Endothelial cell of umbilical vein (primary cell): ENCODE data around the gene MED27. TPM values are rescaled to one million over a fixed set of nuclear protein-coding genes. Genes with fewer than 3 reads are reported as not detected.

Experiments used
- BruUV-seq: library from RNA; stranded (reverse); fragments of 400-500 nt; replicated peaks from 2 replicates; lab custom pipeline; 2021; lab: Mats Ljungman, UMichigan
- CTCF ChIA-PET: fragments of 300-600, 350-600 bp; sonication (Branson Sonifier 250); formaldehyde crosslinking; loops from one replicate; lab custom pipeline; 2021; ENCODE audit warnings: antibody characterized with exemption, inconsistent platforms; lab: Charles Lee
- POLR2A ChIA-PET: fragments of 300-600, 350-600 bp; sonication (Branson Sonifier 250); formaldehyde crosslinking; loops from one replicate; lab custom pipeline; 2021; ENCODE audit warnings: antibody characterized with exemption, inconsistent platforms; lab: Charles Lee
- DNase-seq: peaks from one replicate; pipeline ENCODE4 v3.0.0-alpha.2; 2011; ENCODE audit warnings: low read depth, low spot score
- FAIRE-seq: peaks from 2 replicates; lab custom pipeline; 2011; peaks lifted over from hg19 to GRCh38; lab: Jason Lieb, UNC
- H2AFZ ChIP-seq: 2 replicates; pipeline ENCODE4 v1.6.0; 2012; ENCODE audit warnings: low read depth, low read length, control low read depth, inconsistent platforms
- H3K27ac ChIP-seq: 2 replicates; pipeline ENCODE4 v1.5.1; 2011; ENCODE audit warnings: low read depth, mild to moderate bottlenecking, control low read depth, low read length, moderate library complexity; ENCODE audit not compliant: insufficient read depth
- H3K27me3 ChIP-seq, 2 experiments: 2 replicates each; pipeline versions ENCODE4 v1.6.0 to v1.6.1; 2011; ENCODE audit warnings: low read length in 2 of 2, mixed read lengths in 1 of 2; ENCODE audit not compliant: control insufficient read depth in 2 of 2, insufficient read depth in 2 of 2
- H3K36me3 ChIP-seq, 2 experiments: 2 replicates in 1 of 2; 3 replicates in 1 of 2; pipeline ENCODE4 v1.5.1; 2011; ENCODE audit warnings: low read length in 2 of 2, mild to moderate bottlenecking in 1 of 2, moderate library complexity in 1 of 2; ENCODE audit not compliant: control insufficient read depth in 2 of 2, insufficient read depth in 2 of 2; ENCODE audit errors: extremely low read depth in 1 of 2
- H3K4me1 ChIP-seq: 3 replicates; pipeline ENCODE4 v1.5.1; 2011; ENCODE audit warnings: mild to moderate bottlenecking, low read length; ENCODE audit not compliant: control insufficient read depth, insufficient read depth; ENCODE audit errors: extremely low read depth
- H3K4me2 ChIP-seq: 2 replicates; pipeline ENCODE4 v1.6.1; 2011; ENCODE audit warnings: low read length, control low read depth, mixed read lengths; ENCODE audit not compliant: insufficient read depth
- H3K4me3 ChIP-seq, 3 experiments: fragments of 200-600 bp in 1 of 3; sonication (generic), shearing (Covaris generic) in 1 of 3; replicated peaks in 1 of 3; 2 replicates each; pipeline ENCODE4 v1.5.1; 2011 to 2016; ENCODE audit warnings: control low read depth in 3 of 3, low read length in 3 of 3, mild to moderate bottlenecking in 2 of 3, inconsistent platforms in 1 of 3, low read depth in 1 of 3, moderate library complexity in 1 of 3; ENCODE audit not compliant: insufficient read depth in 1 of 3
- H3K79me2 ChIP-seq: 2 replicates; pipeline ENCODE4 v1.6.0; 2012; ENCODE audit warnings: low read length, inconsistent platforms; ENCODE audit not compliant: control insufficient read depth, insufficient read depth
- H3K9ac ChIP-seq: replicated peaks from 2 replicates; pipeline ENCODE3; 2011; ENCODE audit warnings: low read length, control low read depth; ENCODE audit not compliant: insufficient read depth; ENCODE audit errors: extremely low read depth
- H3K9me1 ChIP-seq: replicated peaks from 3 replicates; pipeline ENCODE4 v1.6.0; 2011; ENCODE audit warnings: mild to moderate bottlenecking, low read length; ENCODE audit not compliant: control insufficient read depth, insufficient read depth; ENCODE audit errors: extremely low read depth
- H3K9me3 ChIP-seq: replicated peaks from 2 replicates; pipeline ENCODE4 v1.5.1; 2012; ENCODE audit warnings: low read length, inconsistent platforms; ENCODE audit not compliant: control insufficient read depth, insufficient read depth
- H4K20me1 ChIP-seq: replicated peaks from 2 replicates; pipeline ENCODE3; 2011; ENCODE audit warnings: mild to moderate bottlenecking, low read length; ENCODE audit not compliant: control insufficient read depth, insufficient read depth; ENCODE audit errors: extremely low read depth
- CTCF ChIP-seq, 2 donors: IDR thresholded peaks; 1 replicate in 1 of 2; 2 replicates in 1 of 2; pipeline ENCODE4 v1.5.1; 2011; ENCODE audit warnings: low read length in 2 of 2, mild to moderate bottlenecking in 2 of 2, moderate library complexity in 2 of 2, control low read depth in 1 of 2, inconsistent platforms in 1 of 2, low read depth in 1 of 2; ENCODE audit not compliant: insufficient read depth in 1 of 2; ENCODE audit errors: extremely low read depth in 1 of 2
- EZH2 ChIP-seq: IDR thresholded peaks from 2 replicates; pipeline ENCODE4 v1.6.1; 2012; ENCODE audit warnings: borderline replicate concordance, low read depth, mild to moderate bottlenecking, moderate library complexity, low read length, inconsistent platforms; ENCODE audit not compliant: severe bottlenecking
- GATA2 ChIP-seq: IDR thresholded peaks from 2 replicates; pipeline ENCODE4 v1.7.0; 2011; ENCODE audit warnings: low read depth, mild to moderate bottlenecking, moderate library complexity, mixed read lengths, low read length; ENCODE audit not compliant: insufficient read length, insufficient read depth
- JUN ChIP-seq: IDR thresholded peaks from 2 replicates; pipeline ENCODE4 v1.6.1; 2011; ENCODE audit warnings: borderline replicate concordance, low read depth; ENCODE audit not compliant: insufficient read length, insufficient read depth
- MYC ChIP-seq: IDR thresholded peaks from one replicate; pipeline ENCODE4 v1.6.1; 2011; ENCODE audit warnings: mild to moderate bottlenecking, low read depth, low read length
- POLR2A ChIP-seq: IDR thresholded peaks from 2 replicates; pipeline ENCODE4 v1.6.1; 2012; ENCODE audit warnings: low read depth, mild to moderate bottlenecking, control low read depth, low read length
- dilution Hi-C: fragments of 300-500 bp; cut with MboI; formaldehyde crosslinking; loops from one replicate; pipeline ENCODE4 v1.15.0; 2019; ENCODE audit warnings: low sequenced_read_pairs; ENCODE audit not compliant: extremely low pct_ligation_motif_present
- intact Hi-C: fragments of 100-400 bp; cut with micrococcal nuclease; formaldehyde crosslinking; loops from one replicate; pipeline ENCODE4 v1.10.0; 2022
- polyA plus RNA-seq, 4 experiments: library from polyadenylated mRNA; depleted of rRNA in 3 of 4; stranded (reverse) in 3 of 4; unstranded in 1 of 4; fragments of >200 nt; gene quantifications; 2 replicates each; pipeline versions ENCODE4 v1.2.1 to v1.2.3, GENCODE V29; 2011 to 2012; ENCODE audit warnings: missing spikeins in 1 of 4
- total RNA-seq: library from RNA; stranded (reverse); gene quantifications from 2 replicates; pipeline ENCODE4 v1.2.3, GENCODE V29; 2021

MED27 gene
- total and polyA plus RNA-seq, 2 donors (not counting 3 experiments of a cell fraction or from before 2014, with no cell fraction given) = 27.9 to 47.8 TPM

GRCh38 chr9:131858147-131858546 lies 221.5 kb downstream of the MED27 start:
- Histone ChIP-seq H3K36me3 (peaks cover 0 to 4% of the 10 kb centered on the region in 2 experiments), H3K27ac (no peak overlapping the region), H3K4me2 (no peak overlapping the region), H3K9ac (no peak overlapping the region), H3K27me3 (peaks cover 0 to 2% of the 10 kb centered on the region in 2 experiments), H3K4me1 (peaks cover 2% of the 10 kb centered on the region), H4K20me1 (no peaks in the 10 kb centered on the region), H2AFZ (no peak overlapping the region), H3K9me3 (no peaks in the 10 kb centered on the region), H3K4me3 (no peak overlapping the region), H3K9me1 (no peaks in the 10 kb centered on the region), H3K79me2 (no peaks in the 10 kb centered on the region)
- DNase-seq (no peak), FAIRE-seq (no peak)
- CTCF ChIA-PET = no interaction called here
- intact Hi-C loops (no loop called here), dilution Hi-C loops (no loop called here)
- POLR2A ChIA-PET = no interaction called here
- BruUV-seq = no TSS peak
- TF ChIP-seq CTCF (IDR thresholded peaks at IDR 0.05; ENCODE audit: extremely low read depth in 1 of 2, insufficient read depth in 1 of 2, low read depth in 1 of 2, low read length in 2 of 2) (no peak), MYC (no peak)

- Histone ChIP-seq H3K9me1 (no peaks in the 10 kb centered on the region), H3K4me1 (peaks cover 2% of the 10 kb centered on the region), H3K27ac (no peak overlapping the region), H3K9me3 (no peaks in the 10 kb centered on the region), H3K79me2 (no peaks in the 10 kb centered on the region), H3K4me2 (no peak overlapping the region), H3K36me3 (no peaks in the 10 kb centered on the region), H4K20me1 (no peaks in the 10 kb centered on the region), H3K9ac (no peak overlapping the region), H3K4me3 (no peak overlapping the region), H2AFZ (no peak overlapping the region), H3K27me3 (peaks cover 0 to 2% of the 10 kb centered on the region in 2 experiments)
- no TSS peak for BruUV-seq
- intact Hi-C loops (no loop called here), dilution Hi-C loops (no loop called here)
- CTCF ChIA-PET = no interaction called here
- POLR2A ChIA-PET = no interaction called here
- no peak for DNase-seq
- no peak for FAIRE-seq
- TF ChIP-seq CTCF (IDR thresholded peaks at IDR 0.05; ENCODE audit: extremely low read depth in 1 of 2, insufficient read depth in 1 of 2, low read depth in 1 of 2, low read length in 2 of 2) (peak in 1 of 2 donors; percentile 20), EZH2 (no peak), GATA2 (no peak), JUN (no peak), MYC (no peak), POLR2A (no peak)
Measured at GRCh38 chr9:131856105-131856504, 223.6 kb downstream of the MED27 start.
